ENCODE results near the gene KRTAP12-4.

- TF ChIP-seq CTCF (IDR thresholded peaks at IDR 0.05) (no peak), POLR2A (IDR thresholded peaks at IDR 0.05) (no peak), POLR2AphosphoS5 (IDR thresholded peaks at IDR 0.05) (no peak), EP300 (IDR thresholded peaks at IDR 0.05) (no peak)
These were observed 40.3 kb upstream of the KRTAP12-4 start for GRCh38 chr21:44694776-44695175.

All from suprapubic skin (tissue), 4 donors.